Ovary (tissue), 9 donors: ENCODE data around the gene GBF1. TPM values are rescaled to one million over a fixed set of nuclear protein-coding genes. Genes with fewer than 3 reads are reported as not detected.

ENCODE experiments used
- DNase-seq, 5 donors: peaks; one replicate each; pipeline ENCODE4 v3.0.0-alpha.2; 2019 to 2020
- H3K27ac ChIP-seq, 2 donors: fragments of 200-600 bp; one replicate each; pipeline versions ENCODE4 v1.5.1 to v1.8.0; 2019 to 2022
- H3K27me3 ChIP-seq: fragments of 200-600 bp; one replicate; pipeline ENCODE4 v1.8.0; 2022
- H3K36me3 ChIP-seq: fragments of 200-600 bp; sonication (generic); one replicate; pipeline ENCODE4 v1.5.1; 2019
- H3K4me1 ChIP-seq: one replicate; pipeline ENCODE4 v1.8.1; 2013; ENCODE audit warnings: mild to moderate bottlenecking, moderate library complexity; ENCODE audit not compliant: insufficient read depth
- H3K4me3 ChIP-seq: fragments of 200-600 bp; sonication (generic); one replicate; pipeline ENCODE4 v1.5.1; 2017
- H3K9me3 ChIP-seq, 2 donors: fragments of 200-600 bp in 1 of 2; sonication (generic) in 1 of 2; one replicate each; pipeline versions ENCODE4 v1.5.1 to v1.8.1; 2013 to 2019; ENCODE audit warnings: mild to moderate bottlenecking in 1 of 2, moderate library complexity in 1 of 2
- CTCF ChIP-seq, 3 donors: fragments of 450-650 bp in 2 of 3; fragments of 200-600 bp in 1 of 3; IDR thresholded peaks; one replicate each; pipeline versions ENCODE4 v1.5.1 to v1.8.0; 2016 to 2022; ENCODE audit warnings: antibody characterized with exemption in 3 of 3, mild to moderate bottlenecking in 1 of 3
- EP300 ChIP-seq: sonication (generic); formaldehyde crosslinking; IDR thresholded peaks from one replicate; pipeline ENCODE4 v1.6.1; 2017; ENCODE audit warnings: antibody characterized with exemption
- POLR2A ChIP-seq: fragments of 450-650 bp; IDR thresholded peaks from one replicate; pipeline ENCODE4 v1.6.1; 2017; ENCODE audit warnings: antibody characterized with exemption, mild to moderate bottlenecking, moderate library complexity
- whole genome bisulfite sequencing, 3 donors: extraction: QIAGEN DNeasy Blood & Tissue Kit in 1 of 3; methylation state at CpG; one replicate each; pipeline versions ENCODE4 v1.1.5 to v1.1.7; 2013 to 2017; 5-methylcytosine and 5-hydroxymethylcytosine counted together
- intact Hi-C, 4 donors: fragments of 100-400 bp; cut with DNase I; formaldehyde crosslinking; loops; one replicate each; pipeline versions ENCODE4 v1.11.0 to v1.15.1; 2022 to 2023
- polyA plus RNA-seq, 2 donors: library from polyadenylated mRNA; stranded (reverse); fragments of 200-250 nt in 1 of 2; fragments of 350-450 nt in 1 of 2; fragmentation: Illumina TruSeq in 1 of 2; extraction: RNeasy Lipid Tissue Mini Kit (QIAGEN cat#74804) in 1 of 2; gene quantifications; one replicate each; pipeline ENCODE4 v1.2.3, GENCODE V29; 2013 to 2014
- total RNA-seq, 7 donors: library from RNA; depleted of rRNA in 2 of 7; stranded (reverse); fragments of >200 nt in 2 of 7; fragmentation: NEBNext Ultra II Directional in 3 of 7; extraction: Animal tissue kit (Norgen Biotek cat#: 25700) in 3 of 7; gene quantifications; one replicate each; pipeline versions ENCODE4 v1.1.0 to v1.2.4, GENCODE V29; 2016 to 2023
- donor health status: DM: no; HTN: no; CAD: no; lungs with moderate emphysema.
- donor health status: DM: no; HTN: no; CAD: no.
- donor health status: Bipolar disorder and iron deficiency.
- donor health status: DM: yes; HTN: yes; CAD: no.
- donor health status: DM: no; HTN: no; CAD: no.
- donor health status: DM: yes; HTN: yes; CAD: no.

The GBF1 gene
- total and polyA plus RNA-seq, 9 donors: 13.2 to 43.2 (median 34.4) TPM

GRCh38 chr10:102284531-102284930, 39.2 kb downstream of the GBF1 start:
- no peak for TF ChIP-seq POLR2A
- TF ChIP-seq CTCF (IDR thresholded peaks at IDR 0.05): no peak
- no peak for TF ChIP-seq EP300
- Histone ChIP-seq H3K4me1 (peaks cover 2% of the 10 kb centered on the region), H3K27ac (no peak overlapping the region), H3K4me3 (no peak overlapping the region), H3K9me3 (no peaks in the 10 kb centered on the region), H3K27me3 (no peaks in the 10 kb centered on the region), H3K36me3 (no peaks in the 10 kb centered on the region)
- intact Hi-C loops: no loop called here
- WGBS, 3 donors: 92 to 95% (median 94%) methylated on average over 2 of the region's 2 CpGs
- DNase-seq: no peak

GRCh38 chr10:102285133-102285532, 39.8 kb downstream of the GBF1 start:
- no peaks in the 10 kb centered on the region for H3K9me3 ChIP-seq
- no peak overlapping the region for H3K27ac ChIP-seq
- WGBS, 3 donors: 74 to 96% (median 95%) methylated on average over 2 of the region's 2 CpGs
- H3K27me3 ChIP-seq: no peaks in the 10 kb centered on the region
- no peak for TF ChIP-seq POLR2A
- no peak for TF ChIP-seq EP300
- no peak for TF ChIP-seq CTCF (IDR thresholded peaks at IDR 0.05)
- peaks cover 2% of the 10 kb centered on the region for H3K4me1 ChIP-seq
- no peak for DNase-seq
- H3K36me3 ChIP-seq: no peaks in the 10 kb centered on the region
- intact Hi-C loops: no loop called here
- H3K4me3 ChIP-seq: no peak overlapping the region

- TF ChIP-seq POLR2A: no peak
- 42 to 70% (median 44%) methylated on average over 2 of the region's 2 CpGs for WGBS, 3 donors
These were observed 40.9 kb downstream of the GBF1 start for GRCh38 chr10:102286216-102286615.

GRCh38 chr10:102287538-102287937, 42.2 kb downstream of the GBF1 start:
- intact Hi-C loops: no loop called here
- H3K36me3 ChIP-seq: no peaks in the 10 kb centered on the region
- H3K4me3 ChIP-seq: no peak overlapping the region
- TF ChIP-seq POLR2A: no peak
- H3K4me1 ChIP-seq: no peaks in the 10 kb centered on the region
- no peak for DNase-seq
- no peaks in the 10 kb centered on the region for H3K9me3 ChIP-seq
- H3K27ac ChIP-seq: no peak overlapping the region
- no peaks in the 10 kb centered on the region for H3K27me3 ChIP-seq

More at GRCh38 chr10:102286216-102286615, 40.9 kb downstream of the GBF1 start:
- no peak overlapping the region for H3K27ac ChIP-seq
- H3K9me3 ChIP-seq: no peaks in the 10 kb centered on the region
- no peaks in the 10 kb centered on the region for H3K4me1 ChIP-seq
- no peaks in the 10 kb centered on the region for H3K36me3 ChIP-seq
- H3K27me3 ChIP-seq: no peaks in the 10 kb centered on the region
- intact Hi-C loops: no loop called here
- DNase-seq: no peak
- H3K4me3 ChIP-seq: no peak overlapping the region

GRCh38 chr10:102287991-102288390, 42.7 kb downstream of the GBF1 start:
- TF ChIP-seq CTCF (IDR thresholded peaks at IDR 0.05) (no peak), EP300 (no peak), POLR2A (no peak)
- H3K36me3 ChIP-seq: no peaks in the 10 kb centered on the region
- H3K27me3 ChIP-seq: no peaks in the 10 kb centered on the region
- no peak for DNase-seq
- 93 to 98% (median 96%) methylated on average over 4 of the region's 4 CpGs for WGBS, 3 donors
- no peak overlapping the region for H3K4me3 ChIP-seq
- intact Hi-C loops: no loop called here
- H3K9me3 ChIP-seq: no peaks in the 10 kb centered on the region
- no peaks in the 10 kb centered on the region for H3K4me1 ChIP-seq
- H3K27ac ChIP-seq: no peak overlapping the region

GRCh38 chr10:102289356-102289755, 44.0 kb downstream of the GBF1 start:
- TF ChIP-seq POLR2A (no peak), CTCF (IDR thresholded peaks at IDR 0.05) (no peak), EP300 (no peak)
- no peak overlapping the region for H3K4me3 ChIP-seq
- H3K27ac ChIP-seq: no peak overlapping the region
- H3K4me1 ChIP-seq: no peaks in the 10 kb centered on the region
- no peaks in the 10 kb centered on the region for H3K27me3 ChIP-seq
- no peaks in the 10 kb centered on the region for H3K36me3 ChIP-seq
- WGBS, 3 donors: 96 to 98% (median 96%) methylated on average over 2 of the region's 2 CpGs
- no peak for DNase-seq
- intact Hi-C loops: no loop called here
- no peaks in the 10 kb centered on the region for H3K9me3 ChIP-seq
